ENCODE data around the gene YPEL1.

DNA sequence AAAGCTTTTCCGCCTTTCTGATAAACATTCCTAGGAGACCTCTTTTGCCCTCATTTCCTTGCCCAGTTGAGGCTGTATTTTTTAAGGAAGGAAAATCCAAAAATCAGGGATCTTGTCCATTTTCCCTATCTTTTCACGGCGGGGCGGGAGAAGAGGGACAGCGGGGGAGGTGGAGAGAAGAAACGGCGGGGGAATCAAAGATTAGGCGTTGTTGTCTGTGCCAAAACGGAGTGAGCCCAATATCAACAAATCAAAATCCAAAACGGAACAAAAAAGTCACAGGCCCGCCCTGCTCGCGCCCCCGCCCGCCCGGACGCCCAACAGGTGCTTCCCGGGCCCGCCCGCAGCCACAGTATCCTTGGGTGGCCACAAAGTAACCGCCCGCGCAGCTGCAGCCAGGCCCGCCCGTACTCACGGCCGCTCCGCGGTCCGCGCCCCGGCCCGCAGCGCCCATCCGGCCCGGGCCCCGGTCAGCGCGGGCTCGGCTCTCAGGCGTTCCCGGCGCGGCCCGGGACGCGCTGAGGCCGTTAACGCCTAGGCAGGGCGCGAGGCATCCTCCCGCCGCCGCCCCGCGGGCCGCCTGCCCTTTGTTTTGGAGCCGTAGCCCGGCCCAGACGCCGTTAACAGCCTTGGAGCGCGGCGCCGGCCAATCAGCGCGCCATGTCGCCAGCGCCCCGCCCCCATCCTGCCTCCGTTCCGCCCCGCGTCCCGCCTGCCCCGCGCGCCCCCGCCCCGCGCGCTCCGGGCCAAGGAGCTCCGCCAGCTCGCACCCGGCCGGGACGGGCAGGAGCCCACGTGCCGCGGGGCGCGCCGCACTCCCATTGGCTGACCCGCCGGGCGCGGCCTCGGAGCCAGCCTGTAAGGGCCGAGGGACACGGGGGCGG is at the start of gene YPEL1:
- TF ChIP-seq, protein P1, sequence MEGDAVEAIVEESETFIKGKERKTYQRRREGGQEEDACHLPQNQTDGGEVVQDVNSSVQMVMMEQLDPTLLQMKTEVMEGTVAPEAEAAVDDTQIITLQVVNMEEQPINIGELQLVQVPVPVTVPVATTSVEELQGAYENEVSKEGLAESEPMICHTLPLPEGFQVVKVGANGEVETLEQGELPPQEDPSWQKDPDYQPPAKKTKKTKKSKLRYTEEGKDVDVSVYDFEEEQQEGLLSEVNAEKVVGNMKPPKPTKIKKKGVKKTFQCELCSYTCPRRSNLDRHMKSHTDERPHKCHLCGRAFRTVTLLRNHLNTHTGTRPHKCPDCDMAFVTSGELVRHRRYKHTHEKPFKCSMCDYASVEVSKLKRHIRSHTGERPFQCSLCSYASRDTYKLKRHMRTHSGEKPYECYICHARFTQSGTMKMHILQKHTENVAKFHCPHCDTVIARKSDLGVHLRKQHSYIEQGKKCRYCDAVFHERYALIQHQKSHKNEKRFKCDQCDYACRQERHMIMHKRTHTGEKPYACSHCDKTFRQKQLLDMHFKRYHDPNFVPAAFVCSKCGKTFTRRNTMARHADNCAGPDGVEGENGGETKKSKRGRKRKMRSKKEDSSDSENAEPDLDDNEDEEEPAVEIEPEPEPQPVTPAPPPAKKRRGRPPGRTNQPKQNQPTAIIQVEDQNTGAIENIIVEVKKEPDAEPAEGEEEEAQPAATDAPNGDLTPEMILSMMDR (IDR thresholded peaks at IDR 0.05): no peak
- TF ChIP-seq EZH2 (IDR thresholded peaks at IDR 0.05) (no peak), EZH2phosphoT487 (IDR thresholded peaks at IDR 0.05) (no peak)

Measured in neural progenitor cell (in vitro differentiated cells).